Osteoblast (primary cell): ENCODE data around the gene GAS7. TPM values are rescaled to one million over a fixed set of nuclear protein-coding genes. Genes with fewer than 3 reads are reported as not detected.

ENCODE experiments used
- DNase-seq: peaks from one replicate; pipeline ENCODE4 v3.0.0; 2011; ENCODE audit warnings: low spot score, mixed read lengths; ENCODE audit not compliant: insufficient read length; ENCODE audit errors: missing footprints
- H2AFZ ChIP-seq: 2 replicates; pipeline ENCODE4 v1.6.0; 2011; ENCODE audit warnings: mild to moderate bottlenecking, low read length
- H3K27ac ChIP-seq: 2 replicates; pipeline ENCODE4 v1.5.1; 2011; ENCODE audit warnings: mild to moderate bottlenecking, low read depth, low read length, moderate library complexity
- H3K27me3 ChIP-seq: 2 replicates; pipeline ENCODE4 v1.6.0; 2012; ENCODE audit warnings: mild to moderate bottlenecking, control low read depth, inconsistent platforms, low read length, moderate library complexity; ENCODE audit not compliant: insufficient read depth
- H3K36me3 ChIP-seq: 2 replicates; pipeline ENCODE4 v1.5.1; 2011; ENCODE audit warnings: mild to moderate bottlenecking, low read length, control low read depth, moderate library complexity; ENCODE audit not compliant: insufficient read depth
- H3K4me1 ChIP-seq: 2 replicates; pipeline ENCODE4 v1.5.1; 2011; ENCODE audit warnings: mild to moderate bottlenecking, low read length, control low read depth, moderate library complexity; ENCODE audit not compliant: insufficient read depth
- H3K4me2 ChIP-seq: 2 replicates; pipeline ENCODE4 v1.6.0; 2011; ENCODE audit warnings: mild to moderate bottlenecking, low read length; ENCODE audit not compliant: insufficient read depth
- H3K4me3 ChIP-seq: fragments of 200-600 bp; sonication (generic); 3 replicates; pipeline ENCODE4 v1.5.1; 2012; ENCODE audit warnings: mild to moderate bottlenecking, low read length, inconsistent platforms; ENCODE audit not compliant: insufficient read depth
- H3K79me2 ChIP-seq: 2 replicates; pipeline ENCODE4 v1.6.0; 2012; ENCODE audit warnings: mild to moderate bottlenecking, low read length, control low read depth, inconsistent platforms; ENCODE audit not compliant: insufficient read depth
- H3K9me3 ChIP-seq: 2 replicates; pipeline ENCODE4 v1.5.1; 2011; ENCODE audit warnings: low read depth, low read length, control low read depth
- H4K20me1 ChIP-seq: 2 replicates; pipeline ENCODE4 v1.6.0; 2012; ENCODE audit warnings: mild to moderate bottlenecking, low read length, control low read depth; ENCODE audit not compliant: insufficient read depth
- total RNA-seq: library from RNA; depleted of rRNA; stranded (reverse); fragments of >200 nt; gene quantifications from 2 replicates; pipeline ENCODE4 v1.2.3, GENCODE V29; 2012
- TF ChIP-seq, protein P1 (sequence below): IDR thresholded peaks from 2 replicates; pipeline ENCODE4 v1.5.1; 2011; ENCODE audit warnings: mild to moderate bottlenecking, low read depth, low read length, moderate library complexity; ENCODE audit errors: extremely low read depth

GAS7 gene
- total RNA-seq, 1 donor: 3.6 TPM

DNA sequence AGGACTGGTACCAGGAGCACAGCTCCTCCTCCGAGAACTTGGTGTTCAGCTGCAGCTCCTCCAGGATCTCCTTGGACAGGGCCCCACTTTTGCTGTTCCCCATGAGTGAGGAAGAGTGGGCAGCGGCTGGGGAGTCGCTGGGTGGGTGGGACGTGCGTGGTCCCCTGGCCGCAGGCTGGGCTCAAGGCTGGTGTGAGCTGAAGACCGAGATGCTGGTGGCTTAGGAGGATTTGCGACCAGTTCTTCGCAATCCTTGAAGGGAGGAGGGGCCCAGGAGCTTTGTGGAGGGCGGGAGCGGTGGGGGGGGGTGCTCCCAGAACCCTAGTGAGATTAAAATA lies 293.4 kb downstream of the GAS7 start, which contains the start of gene RCVRN:
Gene RCVRN, minus strand, starts transcription at position 194 of the 338 bp plus-strand sequence. Its CDS starts 91 bp downstream, at position 103.
- Histone ChIP-seq H3K9me3 (no peaks in the 10 kb centered on the region), H2AFZ (no peak within 1 kb of the TSS), H3K36me3 (no peaks in the 10 kb centered on the region)

DNA sequence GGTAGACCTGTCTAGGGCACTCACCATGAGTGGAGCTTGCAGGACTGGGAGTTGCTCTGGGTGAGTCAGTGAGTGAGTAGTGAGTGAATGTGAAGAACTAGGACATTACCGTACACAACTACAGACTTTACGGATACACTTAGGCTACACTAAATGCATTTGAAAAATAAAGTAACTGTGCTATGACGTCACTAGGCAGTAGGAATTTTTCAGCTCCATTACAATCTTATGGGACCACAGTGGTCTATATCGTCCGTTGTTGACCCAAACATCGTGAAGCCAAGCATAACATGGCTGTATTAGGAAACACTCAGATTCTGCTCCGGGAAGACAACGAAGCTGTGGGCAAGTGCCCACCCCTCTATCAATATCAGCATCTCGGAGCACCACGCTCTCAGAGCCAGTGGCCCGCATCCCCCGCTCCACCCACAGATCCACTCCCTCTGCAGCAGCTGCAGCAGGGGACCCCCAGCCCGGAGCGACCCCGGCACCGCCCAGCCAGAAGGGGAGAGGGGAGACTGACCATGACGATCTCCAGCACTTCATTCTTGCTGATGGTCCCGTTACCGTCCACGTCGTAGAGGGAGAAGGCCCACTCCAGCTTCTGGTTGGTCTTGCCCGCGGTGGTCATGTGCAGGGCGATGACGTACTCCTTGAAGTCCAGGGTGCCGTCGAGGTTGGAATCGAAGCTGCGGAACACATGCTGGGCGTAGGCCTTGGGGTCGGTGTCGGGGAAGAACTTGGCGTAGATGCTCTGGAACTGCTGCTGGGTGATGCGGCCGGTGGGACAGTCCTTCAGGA lies 293.9 kb downstream of the GAS7 start:
- no peaks in the 10 kb centered on the region for H3K4me1 ChIP-seq
- TF ChIP-seq, protein P1, sequence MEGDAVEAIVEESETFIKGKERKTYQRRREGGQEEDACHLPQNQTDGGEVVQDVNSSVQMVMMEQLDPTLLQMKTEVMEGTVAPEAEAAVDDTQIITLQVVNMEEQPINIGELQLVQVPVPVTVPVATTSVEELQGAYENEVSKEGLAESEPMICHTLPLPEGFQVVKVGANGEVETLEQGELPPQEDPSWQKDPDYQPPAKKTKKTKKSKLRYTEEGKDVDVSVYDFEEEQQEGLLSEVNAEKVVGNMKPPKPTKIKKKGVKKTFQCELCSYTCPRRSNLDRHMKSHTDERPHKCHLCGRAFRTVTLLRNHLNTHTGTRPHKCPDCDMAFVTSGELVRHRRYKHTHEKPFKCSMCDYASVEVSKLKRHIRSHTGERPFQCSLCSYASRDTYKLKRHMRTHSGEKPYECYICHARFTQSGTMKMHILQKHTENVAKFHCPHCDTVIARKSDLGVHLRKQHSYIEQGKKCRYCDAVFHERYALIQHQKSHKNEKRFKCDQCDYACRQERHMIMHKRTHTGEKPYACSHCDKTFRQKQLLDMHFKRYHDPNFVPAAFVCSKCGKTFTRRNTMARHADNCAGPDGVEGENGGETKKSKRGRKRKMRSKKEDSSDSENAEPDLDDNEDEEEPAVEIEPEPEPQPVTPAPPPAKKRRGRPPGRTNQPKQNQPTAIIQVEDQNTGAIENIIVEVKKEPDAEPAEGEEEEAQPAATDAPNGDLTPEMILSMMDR: no peak
- no peaks in the 10 kb centered on the region for H4K20me1 ChIP-seq
- DNase-seq: no peak
- H2AFZ ChIP-seq: no peak overlapping the region
- H3K4me3 ChIP-seq: no peak overlapping the region
- H3K36me3 ChIP-seq: no peaks in the 10 kb centered on the region
- H3K9me3 ChIP-seq: no peaks in the 10 kb centered on the region
- no peaks in the 10 kb centered on the region for H3K79me2 ChIP-seq
- no peaks in the 10 kb centered on the region for H3K27me3 ChIP-seq
- no peak overlapping the region for H3K4me2 ChIP-seq
- H3K27ac ChIP-seq: no peak overlapping the region

More for the DNA sequence above, 293.4 kb downstream of the GAS7 start, which contains the start of gene RCVRN:
- H3K79me2 ChIP-seq: no peaks in the 10 kb centered on the region
- H3K4me2 ChIP-seq: no peak within 1 kb of the TSS
- H3K27me3 ChIP-seq: no peaks in the 10 kb centered on the region
- H4K20me1 ChIP-seq: no peaks in the 10 kb centered on the region
- TF ChIP-seq, protein P1: no peak
- H3K4me3 ChIP-seq: no peak within 1 kb of the TSS
- H3K27ac ChIP-seq: no peak within 1 kb of the TSS
- no peaks in the 10 kb centered on the region for H3K4me1 ChIP-seq
- no peak for DNase-seq

DNA sequence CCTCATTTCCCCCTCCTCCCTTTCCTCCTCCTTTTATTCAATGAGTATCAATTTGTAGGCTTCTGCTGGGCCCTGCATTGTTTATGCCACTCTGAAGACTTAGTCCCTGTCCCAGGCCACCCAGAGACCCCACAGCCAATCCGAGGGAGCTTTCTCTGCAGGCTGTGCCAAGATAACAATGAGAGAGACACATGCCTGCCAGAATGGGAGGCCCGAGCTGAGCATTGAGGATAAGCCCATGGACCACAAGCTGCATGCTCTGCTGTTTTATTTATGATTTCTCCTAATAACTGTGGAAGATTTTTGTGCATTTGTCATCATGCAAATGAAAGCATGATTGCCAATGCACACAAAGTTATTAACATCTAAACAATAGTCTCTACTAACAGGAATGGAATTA lies 296.3 kb downstream of the GAS7 start:
- H3K9me3 ChIP-seq: no peaks in the 10 kb centered on the region
- H4K20me1 ChIP-seq: no peaks in the 10 kb centered on the region
- no peak for DNase-seq
- H2AFZ ChIP-seq: no peak overlapping the region
- H3K4me3 ChIP-seq: no peak overlapping the region
- H3K36me3 ChIP-seq: no peaks in the 10 kb centered on the region
- TF ChIP-seq, protein P1: no peak
- no peaks in the 10 kb centered on the region for H3K79me2 ChIP-seq
- H3K27ac ChIP-seq: no peak overlapping the region
- H3K4me1 ChIP-seq: no peaks in the 10 kb centered on the region
- no peaks in the 10 kb centered on the region for H3K27me3 ChIP-seq
- H3K4me2 ChIP-seq: no peak overlapping the region

DNA sequence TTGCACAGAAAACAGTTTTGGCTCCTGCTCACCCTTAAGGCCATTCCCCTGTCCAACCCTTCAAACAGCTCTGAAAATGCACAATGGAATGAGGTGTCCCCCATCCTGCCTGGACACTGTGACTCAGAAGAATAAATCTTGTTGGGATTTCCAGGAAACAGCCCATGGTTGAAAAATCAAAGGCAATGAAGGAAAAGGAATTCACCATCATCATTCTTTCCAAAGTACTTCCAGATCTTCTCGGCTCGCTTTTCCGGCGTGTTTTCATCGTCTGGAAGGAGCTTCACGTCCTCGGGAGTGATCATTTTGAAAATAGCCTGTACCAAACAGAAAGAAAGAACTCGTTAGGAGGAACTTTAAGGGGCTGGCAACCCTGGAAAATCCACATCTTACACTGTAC lies 297.6 kb downstream of the GAS7 start:
- peak overlapping the region; percentile 26 for H3K4me2 ChIP-seq
- H3K9me3 ChIP-seq: no peaks in the 10 kb centered on the region
- H3K27ac ChIP-seq: no peak overlapping the region
- TF ChIP-seq, protein P1: no peak
- DNase-seq: no peak
- H2AFZ ChIP-seq: no peak overlapping the region
- no peaks in the 10 kb centered on the region for H3K79me2 ChIP-seq
- no peaks in the 10 kb centered on the region for H3K36me3 ChIP-seq
- no peaks in the 10 kb centered on the region for H3K4me1 ChIP-seq
- H4K20me1 ChIP-seq: no peaks in the 10 kb centered on the region
- H3K4me3 ChIP-seq: no peak overlapping the region
- H3K27me3 ChIP-seq: no peaks in the 10 kb centered on the region
